Measurements from ENCODE around the gene CYP1B1. TPM values are rescaled to one million over a fixed set of nuclear protein-coding genes. Genes with fewer than 3 reads are reported as not detected.

CYP1B1 gene
- total RNA-seq, 1 donor from 2014 or later: 0.39 TPM

- H3K4me1 ChIP-seq: no peaks in the 10 kb centered on the region
- no peak overlapping the region for H2AFZ ChIP-seq (replicated peaks)
- no peak overlapping the region for H3K9ac ChIP-seq
- H3K36me3 ChIP-seq: no peaks in the 10 kb centered on the region
- Mint-ChIP-seq H3K4me3 (no peak overlapping the region), H3K27ac (no peak overlapping the region), H3K27me3 (ENCODE audit: insufficient read depth, low read depth) (peaks cover 3% of the 10 kb centered on the region), H3K4me1 (peaks cover 4% of the 10 kb centered on the region), H3K9me3 (no peaks in the 10 kb centered on the region), H3K36me3 (no peaks in the 10 kb centered on the region)
- no peaks in the 10 kb centered on the region for H3F3A ChIP-seq (ENCODE audit: low read depth)
- H3K4me2 ChIP-seq: no peak overlapping the region
- no peak overlapping the region for H3K27ac ChIP-seq
- H3K27me3 ChIP-seq: no peaks in the 10 kb centered on the region
- no peak for TF ChIP-seq EZH2phosphoT487 (IDR thresholded peaks at IDR 0.05)
- no peak for TF ChIP-seq CTCF (IDR thresholded peaks at IDR 0.05)
- no peak for TF ChIP-seq EZH2 (IDR thresholded peaks at IDR 0.05)
- H4K20me1 ChIP-seq (ENCODE audit: low read depth): no peaks in the 10 kb centered on the region
- H3K9me3 ChIP-seq (ENCODE audit: low read depth): no peaks in the 10 kb centered on the region
- H3K79me2 ChIP-seq (ENCODE audit: low read depth): no peaks in the 10 kb centered on the region
- no peak for DNase-seq (ENCODE audit: low spot score)
- no peak overlapping the region for H3K4me3 ChIP-seq
Observed at GRCh38 chr2:38030635-38031355, 45.2 kb downstream of the CYP1B1 start.

DNA sequence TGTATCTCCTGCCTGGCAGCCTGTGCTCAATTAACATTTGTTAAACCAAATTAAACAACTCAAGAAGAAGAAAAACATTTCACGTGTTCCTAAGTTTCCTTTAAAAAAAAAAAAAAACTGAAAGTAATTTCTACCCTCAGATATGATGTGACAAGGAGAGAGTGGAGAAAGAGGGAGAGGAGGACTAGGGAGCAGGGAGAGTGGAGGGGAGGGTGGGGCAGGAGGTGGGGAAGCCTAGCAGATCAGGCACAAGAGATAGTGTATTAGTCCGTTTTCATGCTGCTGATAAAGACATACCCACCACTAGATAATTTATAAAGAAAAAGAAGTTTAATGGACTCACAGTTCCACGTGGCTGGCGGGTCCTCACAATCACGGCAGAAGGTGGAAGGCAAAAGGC is 46.4 kb downstream of the CYP1B1 start:
- Histone ChIP-seq H3K36me3 (no peaks in the 10 kb centered on the region), H3K4me3 (no peak overlapping the region), H2AFZ (replicated peaks) (no peak overlapping the region), H3K27me3 (no peaks in the 10 kb centered on the region), H3K4me1 (no peaks in the 10 kb centered on the region), H3K27ac (no peak overlapping the region), H3K9ac (no peak overlapping the region), H4K20me1 (ENCODE audit: low read depth) (no peaks in the 10 kb centered on the region), H3K4me2 (no peak overlapping the region), H3K9me3 (ENCODE audit: low read depth) (no peaks in the 10 kb centered on the region), H3K79me2 (ENCODE audit: low read depth) (no peaks in the 10 kb centered on the region), H3F3A (ENCODE audit: low read depth) (no peaks in the 10 kb centered on the region)
- no peak overlapping the region for H3K4me3 Mint-ChIP-seq
- H3K27ac Mint-ChIP-seq: no peak overlapping the region
- H3K27me3 Mint-ChIP-seq (ENCODE audit: insufficient read depth, low read depth): peaks cover 3% of the 10 kb centered on the region
- no peak for DNase-seq (ENCODE audit: low spot score)
- no peaks in the 10 kb centered on the region for H3K9me3 Mint-ChIP-seq
- no peaks in the 10 kb centered on the region for H3K36me3 Mint-ChIP-seq
- peaks cover 4% of the 10 kb centered on the region for H3K4me1 Mint-ChIP-seq
- TF ChIP-seq EZH2phosphoT487 (IDR thresholded peaks at IDR 0.05) (no peak), EZH2 (IDR thresholded peaks at IDR 0.05) (no peak)

DNA sequence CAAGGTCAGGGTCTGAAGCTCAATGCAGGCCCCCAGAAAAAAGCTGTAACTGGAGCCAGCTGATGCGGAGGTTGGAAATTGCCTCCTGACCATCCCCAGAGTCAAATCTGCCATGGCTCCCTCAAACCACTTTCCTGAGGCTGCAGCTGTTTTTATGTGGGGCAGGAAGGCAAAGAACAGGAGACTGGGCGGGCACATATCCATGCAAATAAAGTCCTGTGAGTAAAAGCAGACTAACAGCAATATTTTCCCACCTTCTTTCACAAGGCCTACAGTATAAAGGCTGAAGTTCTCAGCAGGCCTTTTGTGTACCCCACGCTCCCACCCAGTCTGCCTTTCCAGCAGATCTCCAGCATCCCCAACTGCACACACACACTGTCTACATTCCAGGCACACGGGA is 47.1 kb downstream of the CYP1B1 start:
- Histone ChIP-seq H3K27me3 (no peaks in the 10 kb centered on the region), H3K9me3 (ENCODE audit: low read depth) (no peaks in the 10 kb centered on the region), H3K4me1 (no peaks in the 10 kb centered on the region), H3K79me2 (ENCODE audit: low read depth) (no peaks in the 10 kb centered on the region), H4K20me1 (ENCODE audit: low read depth) (no peaks in the 10 kb centered on the region), H3K27ac (no peak overlapping the region), H3K36me3 (no peaks in the 10 kb centered on the region), H3F3A (ENCODE audit: low read depth) (no peaks in the 10 kb centered on the region), H3K4me3 (no peak overlapping the region), H2AFZ (replicated peaks) (no peak overlapping the region), H3K4me2 (no peak overlapping the region), H3K9ac (no peak overlapping the region)
- no peaks in the 10 kb centered on the region for H3K9me3 Mint-ChIP-seq
- H3K36me3 Mint-ChIP-seq: no peaks in the 10 kb centered on the region
- no peak overlapping the region for H3K4me3 Mint-ChIP-seq
- peaks cover 3% of the 10 kb centered on the region for H3K27me3 Mint-ChIP-seq (ENCODE audit: insufficient read depth, low read depth)
- H3K4me1 Mint-ChIP-seq: peaks cover 4% of the 10 kb centered on the region
- no peak for DNase-seq (ENCODE audit: low spot score)
- H3K27ac Mint-ChIP-seq: no peak overlapping the region
- TF ChIP-seq EZH2phosphoT487 (IDR thresholded peaks at IDR 0.05) (no peak), CTCF (IDR thresholded peaks at IDR 0.05) (no peak), EZH2 (IDR thresholded peaks at IDR 0.05) (no peak)

DNA sequence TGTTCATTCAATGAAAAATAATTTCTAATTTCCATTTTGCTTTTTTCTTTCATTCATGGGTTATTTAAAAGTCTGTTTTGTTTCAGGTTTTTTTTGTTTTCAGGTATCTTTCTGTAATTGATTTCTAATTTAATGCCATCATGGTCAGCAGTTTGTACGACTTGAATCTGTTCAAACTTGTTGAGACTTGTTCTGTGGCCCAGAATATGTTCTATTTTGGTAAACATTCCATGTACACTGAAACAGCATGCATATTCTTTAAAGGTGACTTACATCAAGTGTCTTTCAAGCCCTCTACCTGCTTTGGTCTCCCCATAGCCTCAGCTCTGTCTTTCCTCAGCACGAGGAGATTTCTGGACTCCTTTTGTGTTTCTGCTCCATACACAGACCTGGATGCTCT is 49.1 kb downstream of the CYP1B1 start:
- Histone ChIP-seq H3K36me3 (no peaks in the 10 kb centered on the region), H3K27ac (no peak overlapping the region), H3K4me3 (no peak overlapping the region), H3K9me3 (ENCODE audit: low read depth) (no peaks in the 10 kb centered on the region), H3F3A (ENCODE audit: low read depth) (no peaks in the 10 kb centered on the region), H3K4me2 (no peak overlapping the region), H3K27me3 (no peaks in the 10 kb centered on the region), H3K4me1 (no peaks in the 10 kb centered on the region), H2AFZ (replicated peaks) (no peak overlapping the region), H3K79me2 (ENCODE audit: low read depth) (no peaks in the 10 kb centered on the region), H4K20me1 (ENCODE audit: low read depth) (no peaks in the 10 kb centered on the region), H3K9ac (no peak overlapping the region)
- no peak overlapping the region for H3K4me3 Mint-ChIP-seq
- H3K27ac Mint-ChIP-seq: no peak overlapping the region
- no peak for TF ChIP-seq CTCF (IDR thresholded peaks at IDR 0.05)
- no peak for TF ChIP-seq EZH2phosphoT487 (IDR thresholded peaks at IDR 0.05)
- no peak for TF ChIP-seq EZH2 (IDR thresholded peaks at IDR 0.05)
- H3K9me3 Mint-ChIP-seq: no peaks in the 10 kb centered on the region
- DNase-seq (ENCODE audit: low spot score): no peak
- H3K4me1 Mint-ChIP-seq: peaks cover 4% of the 10 kb centered on the region
- H3K27me3 Mint-ChIP-seq (ENCODE audit: insufficient read depth, low read depth): peaks cover 3% of the 10 kb centered on the region
- H3K36me3 Mint-ChIP-seq: no peaks in the 10 kb centered on the region

Measured in neural progenitor cell (in vitro differentiated cells).